T-cell (primary cell): ENCODE measurements around the gene RASSF8. TPM values are rescaled to one million over a fixed set of nuclear protein-coding genes. Genes with fewer than 3 reads are reported as not detected.

ENCODE experiments used
- ATAC-seq, 4 experiments: fragments of 200-7000 bp in 3 of 4; fragments of 150-1000 bp in 1 of 4; cut with Tn5 transposase; replicated peaks in 1 of 4; 1 replicate in 3 of 4; 2 replicates in 1 of 4; pipeline ENCODE4 v1.10.0; 2021; ENCODE audit warnings: moderate library complexity in 3 of 4, mild to moderate bottlenecking in 2 of 4, moderate number of reproducible peaks in 1 of 4
- CTCF ChIA-PET, 2 donors: fragments of 300-600 bp; sonication (Branson Sonifier 250); formaldehyde crosslinking; loops; one replicate each; lab custom pipeline; 2022; ENCODE audit warnings: antibody characterized with exemption in 2 of 2; lab: Charles Lee
- POLR2A ChIA-PET, 2 donors: fragments of 300-600 bp; sonication (Branson Sonifier 250); formaldehyde crosslinking; loops; one replicate each; lab custom pipeline; 2022; ENCODE audit warnings: antibody characterized with exemption in 2 of 2; lab: Charles Lee
- DNase-seq, 35 experiments: peaks; one replicate each; pipeline versions ENCODE4 v3.0.0 to v3.0.0-alpha.2; 2013 to 2023
- H3K27ac ChIP-seq: one replicate; pipeline ENCODE4 v1.5.1; 2013; ENCODE audit warnings: low read length
- H3K27me3 ChIP-seq, 2 experiments: replicated peaks in 1 of 2; 1 replicate in 1 of 2; 2 replicates in 1 of 2; pipeline versions ENCODE4 v1.6.1 to v1.7.0; 2013; ENCODE audit warnings: low read length in 1 of 2, mixed read lengths in 1 of 2; ENCODE audit not compliant: control insufficient read depth in 2 of 2, insufficient read depth in 2 of 2; ENCODE audit errors: extremely low read depth in 1 of 2
- H3K36me3 ChIP-seq, 2 donors: 1 replicate in 1 of 2; 2 replicates in 1 of 2; pipeline versions ENCODE4 v1.6.1 to v1.7.0; 2013; ENCODE audit warnings: low read length in 1 of 2; ENCODE audit not compliant: control insufficient read depth in 2 of 2, insufficient read depth in 1 of 2; ENCODE audit errors: extremely low read depth in 1 of 2
- H3K4me1 ChIP-seq, 2 experiments: 1 replicate in 1 of 2; 2 replicates in 1 of 2; pipeline versions ENCODE4 v1.6.1 to v1.7.0; 2013; ENCODE audit warnings: low read length in 2 of 2, mixed read lengths in 1 of 2; ENCODE audit not compliant: insufficient read depth in 2 of 2, control insufficient read depth in 1 of 2; ENCODE audit errors: extremely low read depth in 1 of 2
- H3K4me3 ChIP-seq, 2 donors: 1 replicate in 1 of 2; 2 replicates in 1 of 2; pipeline versions ENCODE4 v1.5.1 to v1.7.0; 2013; ENCODE audit warnings: mild to moderate bottlenecking in 2 of 2, low read length in 1 of 2, moderate library complexity in 1 of 2; ENCODE audit not compliant: control insufficient read depth in 1 of 2; ENCODE audit errors: extremely low read depth in 1 of 2
- H3K9me3 ChIP-seq: 2 replicates; pipeline ENCODE4 v1.7.0; 2013
- H3K27ac Mint-ChIP-seq, 2 donors: one replicate each; pipeline ENCODE4 v1.8.0; 2020 to 2021; ENCODE audit warnings: mild to moderate bottlenecking in 2 of 2, mixed read lengths in 2 of 2
- H3K27me3 Mint-ChIP-seq, 2 donors: one replicate each; pipeline ENCODE4 v1.8.0; 2021 to 2022; ENCODE audit warnings: mixed read lengths in 2 of 2
- H3K36me3 Mint-ChIP-seq: one replicate; pipeline ENCODE4 v1.8.0; 2021; ENCODE audit warnings: mixed read lengths
- H3K4me1 Mint-ChIP-seq, 3 donors: one replicate each; pipeline ENCODE4 v1.8.0; 2020 to 2022; ENCODE audit warnings: mixed read lengths in 3 of 3, mild to moderate bottlenecking in 1 of 3
- H3K4me3 Mint-ChIP-seq, 3 donors: one replicate each; pipeline ENCODE4 v1.8.0; 2020 to 2022; ENCODE audit warnings: mild to moderate bottlenecking in 3 of 3, mixed read lengths in 3 of 3, moderate library complexity in 3 of 3
- H3K9me3 Mint-ChIP-seq, 3 donors: one replicate each; pipeline ENCODE4 v1.8.0; 2020 to 2022; ENCODE audit warnings: mixed read lengths in 3 of 3
- WGBS: methylation state at CpG from one replicate; pipeline ENCODE4 v1.1.5; 2013; ENCODE audit warnings: missing lambda C conversion rate; ENCODE audit not compliant: insufficient coverage; 5-methylcytosine and 5-hydroxymethylcytosine counted together
- total RNA-seq, 35 experiments: library from RNA in 6 of 35; stranded (reverse) in 6 of 35; fragments of 120-200 nt in 1 of 35; gene quantifications; one replicate each; pipeline versions ENCODE4 v1.2.1 to v1.2.4 and lab custom pipeline; 2013 to 2026

RASSF8 gene
- total RNA-seq, 5 donors from 2014 or later (not counting 1 experiment from before 2014, with no cell fraction given), result 0.50 to 0.98 (median 0.73) TPM; not detected in 1

GRCh38 chr12:26109343-26109881 is 150.9 kb downstream of the RASSF8 start:
- ATAC-seq (no peak), DNase-seq (no peak)
- Mint-ChIP-seq H3K36me3 (no peaks in the 10 kb centered on the region), H3K4me3 (no peak overlapping the region), H3K4me1 (peaks cover 4 to 7% (median 6%) of the 10 kb centered on the region in 3 donors), H3K27me3 (peaks cover 17 to 35% of the 10 kb centered on the region in 2 donors), H3K9me3 (no peaks in the 10 kb centered on the region), H3K27ac (no peak overlapping the region)
- Histone ChIP-seq H3K4me1 (peaks cover 0 to 6% of the 10 kb centered on the region in 2 experiments), H3K27ac (no peak overlapping the region), H3K9me3 (no peaks in the 10 kb centered on the region), H3K27me3 (peaks cover 0 to 10% of the 10 kb centered on the region in 2 experiments), H3K4me3 (no peak overlapping the region), H3K36me3 (no peaks in the 10 kb centered on the region)
- ChIA-PET CTCF (no interaction called here), POLR2A (no interaction called here)
- WGBS, result 88% methylated on average over 6 of the region's 10 CpGs

- peaks cover 7 to 12% (median 10%) of the 10 kb centered on the region in 3 donors for H3K4me1 Mint-ChIP-seq
- H3K4me3 Mint-ChIP-seq, result peak overlapping the region in 1 of 3 donors; percentile 80
- no peak overlapping the region for H3K4me3 ChIP-seq
- H3K36me3 ChIP-seq, result no peaks in the 10 kb centered on the region
- H3K27me3 ChIP-seq, result peaks cover 0 to 20% of the 10 kb centered on the region in 2 experiments
- DNase-seq (no peak), ATAC-seq (no peak)
- peaks cover 0 to 11% of the 10 kb centered on the region in 2 experiments for H3K4me1 ChIP-seq
- H3K27ac Mint-ChIP-seq, result no peak overlapping the region
- WGBS, result no CpG with 5 or more reads among the region's 6 CpGs
- peaks cover 19 to 35% of the 10 kb centered on the region in 2 donors for H3K27me3 Mint-ChIP-seq
- ChIA-PET CTCF (no interaction called here), POLR2A (no interaction called here)
- no peaks in the 10 kb centered on the region for H3K9me3 ChIP-seq
- H3K27ac ChIP-seq, result no peak overlapping the region
- H3K36me3 Mint-ChIP-seq, result no peaks in the 10 kb centered on the region
- no peaks in the 10 kb centered on the region for H3K9me3 Mint-ChIP-seq
Observed at GRCh38 chr12:26112232-26112631, 153.8 kb downstream of the RASSF8 start.

DNA sequence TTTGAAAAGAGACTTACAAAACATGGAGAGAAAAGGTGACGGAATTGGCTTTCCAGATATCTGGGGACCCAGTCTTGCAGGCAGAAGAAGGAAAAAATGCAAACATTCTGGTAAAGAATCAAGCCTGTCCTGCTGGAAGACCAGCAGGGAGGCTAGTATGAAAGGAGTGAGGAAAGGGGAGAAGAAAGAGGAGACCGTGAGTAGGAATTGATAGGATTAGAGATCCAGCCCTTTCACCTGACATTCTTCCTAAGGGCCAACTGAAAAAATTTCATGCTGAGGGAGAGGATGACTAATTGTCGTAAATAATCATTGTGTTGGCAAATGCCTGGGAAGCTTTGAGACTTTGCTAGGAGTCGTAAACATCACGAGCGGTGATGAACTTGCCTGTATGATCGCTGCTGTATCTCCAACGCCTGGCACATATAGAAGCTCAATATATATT is 154.2 kb downstream of the RASSF8 start:
- Mint-ChIP-seq H3K27me3 (peaks cover 21 to 38% of the 10 kb centered on the region in 2 donors), H3K9me3 (no peaks in the 10 kb centered on the region), H3K27ac (no peak overlapping the region), H3K36me3 (no peaks in the 10 kb centered on the region), H3K4me3 (peak overlapping the region in 2 of 3 donors; percentile 17 to 80), H3K4me1 (peaks cover 7 to 12% (median 10%) of the 10 kb centered on the region in 3 donors)
- CTCF ChIA-PET, result interaction anchor here in 1 of 2 donors (0.5 kb wide), 1 partner anchor 56 kb away, joined by 3 read pairs; no protein-coding TSS in a partner anchor
- DNase-seq (no peak), ATAC-seq (no peak)
- Histone ChIP-seq H3K4me3 (no peak overlapping the region), H3K36me3 (no peaks in the 10 kb centered on the region), H3K9me3 (no peaks in the 10 kb centered on the region), H3K27me3 (peaks cover 0 to 20% of the 10 kb centered on the region in 2 experiments), H3K4me1 (peaks cover 0 to 11% of the 10 kb centered on the region in 2 experiments), H3K27ac (no peak overlapping the region)
- POLR2A ChIA-PET, result no interaction called here
- 100% methylated on average over 2 of the region's 8 CpGs for WGBS

GRCh38 chr12:26113181-26113654 is 154.7 kb downstream of the RASSF8 start:
- Histone ChIP-seq H3K27ac (no peak overlapping the region), H3K36me3 (no peaks in the 10 kb centered on the region), H3K4me1 (peaks cover 0 to 11% of the 10 kb centered on the region in 2 experiments), H3K9me3 (no peaks in the 10 kb centered on the region), H3K27me3 (peaks cover 1 to 20% of the 10 kb centered on the region in 2 experiments), H3K4me3 (no peak overlapping the region)
- ATAC-seq (no peak), DNase-seq (no peak)
- H3K4me1 Mint-ChIP-seq, result peaks cover 7 to 12% (median 10%) of the 10 kb centered on the region in 3 donors
- ChIA-PET POLR2A (no interaction called here), CTCF (interaction anchor here in 1 of 2 donors (0.5 kb wide), 1 partner anchor 56 kb away, joined by 3 read pairs; no protein-coding TSS in a partner anchor)
- WGBS, result no CpG with 5 or more reads among the region's 6 CpGs
- H3K36me3 Mint-ChIP-seq, result no peaks in the 10 kb centered on the region
- H3K27ac Mint-ChIP-seq, result no peak overlapping the region
- peak overlapping the region; percentile 63 to 80 (median 64) for H3K4me3 Mint-ChIP-seq
- peaks cover 22 to 39% of the 10 kb centered on the region in 2 donors for H3K27me3 Mint-ChIP-seq
- no peaks in the 10 kb centered on the region for H3K9me3 Mint-ChIP-seq

DNA sequence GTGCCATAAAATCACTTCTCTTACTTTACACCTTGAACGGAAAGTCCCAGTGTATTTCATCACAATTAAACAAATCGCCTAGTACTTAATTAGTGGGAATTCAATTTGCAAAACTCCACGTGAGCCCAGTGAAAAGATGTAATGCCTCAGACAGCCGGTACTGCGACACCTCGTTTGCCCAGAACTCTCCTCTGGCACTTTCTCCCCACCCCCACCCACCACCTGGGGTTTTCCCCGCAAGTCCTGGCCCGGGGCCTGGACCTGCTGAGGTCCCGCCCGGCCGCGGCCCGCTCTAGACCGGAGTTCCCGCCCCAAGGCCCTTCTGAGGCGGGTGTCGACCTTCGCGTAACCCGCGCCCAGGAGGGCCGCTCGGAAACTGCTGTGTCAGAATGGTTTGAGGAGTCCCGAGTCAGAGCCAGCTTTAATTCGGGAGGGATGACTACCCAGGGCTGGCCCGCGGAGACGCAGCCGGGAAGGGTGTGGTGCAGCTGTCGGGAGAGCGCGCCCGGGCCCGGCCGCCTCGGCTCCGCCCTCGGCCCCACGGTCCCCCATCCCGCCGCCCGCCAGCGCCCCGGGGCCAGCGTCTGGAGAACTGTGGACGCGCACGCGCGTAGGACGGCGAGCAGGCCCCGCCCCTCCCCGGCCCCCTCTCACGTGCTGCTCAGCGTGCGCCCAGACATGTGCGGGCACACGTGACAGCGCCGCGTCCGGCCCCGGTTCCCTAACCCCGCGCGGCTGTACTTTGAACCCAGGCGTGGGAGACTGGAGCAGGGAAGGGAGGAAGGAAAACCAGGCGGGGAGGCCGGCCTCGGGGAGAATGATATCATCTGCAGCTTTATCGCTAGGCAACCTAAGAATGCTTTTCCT is 155.6 kb downstream of the RASSF8 start:
- H3K27me3 Mint-ChIP-seq, result peaks cover 25 to 41% of the 10 kb centered on the region in 2 donors
- DNase-seq (peak; percentile 31 to 80 (median 59)), ATAC-seq (peak; percentile 88 to 93 (median 90))
- Histone ChIP-seq H3K4me1 (peaks cover 0 to 11% of the 10 kb centered on the region in 2 experiments), H3K9me3 (no peaks in the 10 kb centered on the region), H3K27ac (peak overlapping the region; percentile 55), H3K27me3 (peaks cover 2 to 20% of the 10 kb centered on the region in 2 experiments), H3K4me3 (peak overlapping the region; percentile 63 to 72), H3K36me3 (no peaks in the 10 kb centered on the region)
- H3K4me1 Mint-ChIP-seq, result peaks cover 7 to 12% (median 10%) of the 10 kb centered on the region in 3 donors
- ChIA-PET CTCF (interaction anchor here (0.6 to 2.2 kb wide), 5 partner anchors 14 to 1192 kb away, joined by 3 to 5 read pairs (median 4); no protein-coding TSS in a partner anchor), POLR2A (interaction anchor here in 1 of 2 donors (0.5 kb wide), 1 partner anchor 621 kb away, joined by 5 read pairs; no protein-coding TSS in a partner anchor)
- no peaks in the 10 kb centered on the region for H3K36me3 Mint-ChIP-seq
- no peak overlapping the region for H3K27ac Mint-ChIP-seq
- H3K9me3 Mint-ChIP-seq, result no peaks in the 10 kb centered on the region
- WGBS, result under 1% methylated on average over 58 of the region's 72 CpGs
- H3K4me3 Mint-ChIP-seq, result peak overlapping the region; percentile 65 to 80 (median 71)
